Measurements from ENCODE around the gene CHDH.

The CHDH gene

DNA sequence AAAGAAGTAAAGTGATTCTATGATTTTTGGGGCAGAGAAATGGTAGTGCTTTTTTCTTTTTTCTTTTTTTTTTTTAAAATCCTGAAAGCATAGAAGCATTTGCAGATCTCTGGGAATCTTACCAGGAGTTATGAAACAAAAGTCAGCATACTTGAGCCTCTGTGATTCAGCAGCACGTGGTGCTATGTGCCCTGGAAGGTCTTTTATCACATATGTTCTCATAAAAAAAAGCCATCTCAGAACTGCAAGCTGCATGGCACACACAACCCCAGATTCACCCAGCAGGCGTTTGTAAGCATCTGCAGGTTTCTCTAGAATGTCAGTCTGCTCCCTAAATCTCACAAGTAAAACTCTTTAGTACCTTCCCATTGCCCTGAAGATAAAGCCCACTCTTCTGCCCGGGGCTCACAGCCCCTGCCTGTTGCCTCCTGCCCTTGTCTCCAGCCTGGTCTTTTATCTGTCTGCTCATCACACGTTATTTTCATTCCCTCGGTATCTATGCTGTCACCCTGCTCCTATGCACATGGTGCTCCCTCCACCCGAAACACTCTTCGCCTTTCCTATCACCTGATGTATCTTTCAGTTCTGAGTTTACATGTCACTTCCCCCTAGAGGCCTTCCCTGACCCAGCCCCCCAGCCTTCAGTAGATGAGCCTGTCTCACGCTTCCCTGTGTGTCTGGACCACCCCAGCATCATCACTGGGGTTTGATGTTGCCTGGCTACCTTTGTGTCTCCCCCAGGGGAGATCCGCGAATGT, 72.4 kb downstream of the CHDH start:
- TF ChIP-seq, protein P1, sequence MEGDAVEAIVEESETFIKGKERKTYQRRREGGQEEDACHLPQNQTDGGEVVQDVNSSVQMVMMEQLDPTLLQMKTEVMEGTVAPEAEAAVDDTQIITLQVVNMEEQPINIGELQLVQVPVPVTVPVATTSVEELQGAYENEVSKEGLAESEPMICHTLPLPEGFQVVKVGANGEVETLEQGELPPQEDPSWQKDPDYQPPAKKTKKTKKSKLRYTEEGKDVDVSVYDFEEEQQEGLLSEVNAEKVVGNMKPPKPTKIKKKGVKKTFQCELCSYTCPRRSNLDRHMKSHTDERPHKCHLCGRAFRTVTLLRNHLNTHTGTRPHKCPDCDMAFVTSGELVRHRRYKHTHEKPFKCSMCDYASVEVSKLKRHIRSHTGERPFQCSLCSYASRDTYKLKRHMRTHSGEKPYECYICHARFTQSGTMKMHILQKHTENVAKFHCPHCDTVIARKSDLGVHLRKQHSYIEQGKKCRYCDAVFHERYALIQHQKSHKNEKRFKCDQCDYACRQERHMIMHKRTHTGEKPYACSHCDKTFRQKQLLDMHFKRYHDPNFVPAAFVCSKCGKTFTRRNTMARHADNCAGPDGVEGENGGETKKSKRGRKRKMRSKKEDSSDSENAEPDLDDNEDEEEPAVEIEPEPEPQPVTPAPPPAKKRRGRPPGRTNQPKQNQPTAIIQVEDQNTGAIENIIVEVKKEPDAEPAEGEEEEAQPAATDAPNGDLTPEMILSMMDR (conservative IDR thresholded peaks at IDR 0.05; ENCODE audit: control insufficient read depth, insufficient read depth, low read depth, low read length): no peak
- H3K4me3 ChIP-seq (ENCODE audit: control insufficient read depth, low read depth, low read length): no peak overlapping the region
- peak; percentile 89 for DNase-seq (ENCODE audit: low read depth)

DNA sequence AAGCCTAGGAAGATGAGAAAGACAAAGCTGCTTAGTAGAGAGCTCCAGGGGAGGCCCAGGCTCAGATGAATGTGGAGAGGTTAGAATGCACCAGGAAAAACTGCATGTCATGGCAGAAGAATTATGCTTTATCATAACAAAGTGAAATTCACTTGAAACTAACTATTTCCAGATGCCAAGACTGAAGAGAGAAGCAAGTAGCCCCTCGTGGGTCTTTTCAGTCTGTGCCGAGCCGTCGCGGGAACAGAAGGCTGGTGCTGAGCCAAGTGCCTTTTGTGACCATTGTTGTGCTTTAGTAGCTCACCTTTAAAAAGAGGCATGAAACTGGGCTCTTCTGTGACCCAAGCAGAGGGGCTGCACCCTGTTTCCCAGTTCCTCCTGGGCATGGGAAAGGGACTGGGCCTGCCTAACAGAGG, 73.2 kb downstream of the CHDH start:
- H3K4me3 ChIP-seq (ENCODE audit: control insufficient read depth, low read depth, low read length): no peak overlapping the region
- TF ChIP-seq, protein P1 (conservative IDR thresholded peaks at IDR 0.05; ENCODE audit: control insufficient read depth, insufficient read depth, low read depth, low read length): no peak
- peak; percentile 16 for DNase-seq (ENCODE audit: low read depth)

DNA sequence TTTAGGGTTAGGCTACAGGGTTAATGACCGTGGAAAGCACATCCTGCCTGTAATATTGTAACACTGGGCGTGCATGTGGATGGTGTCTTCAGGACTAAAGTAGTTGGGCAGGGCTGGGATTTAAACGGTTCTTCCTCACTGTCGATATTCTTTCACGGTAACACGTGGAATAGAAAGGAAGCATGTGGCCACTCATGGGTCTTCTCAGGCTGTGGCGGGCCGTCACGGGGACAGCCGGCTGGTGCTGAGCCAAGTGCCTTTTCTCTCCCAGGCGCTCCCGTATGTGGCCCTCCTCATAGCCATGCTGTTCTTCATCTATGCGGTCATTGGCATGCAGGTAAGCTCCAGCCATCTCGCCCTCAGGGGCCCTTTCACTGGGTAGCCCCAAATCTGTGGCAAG, 73.7 kb downstream of the CHDH start:
- H3K4me3 ChIP-seq (ENCODE audit: control insufficient read depth, low read depth, low read length): no peak overlapping the region
- TF ChIP-seq, protein P1 (conservative IDR thresholded peaks at IDR 0.05; ENCODE audit: control insufficient read depth, insufficient read depth, low read depth, low read length): no peak
- no peak for DNase-seq (ENCODE audit: low read depth)

DNA sequence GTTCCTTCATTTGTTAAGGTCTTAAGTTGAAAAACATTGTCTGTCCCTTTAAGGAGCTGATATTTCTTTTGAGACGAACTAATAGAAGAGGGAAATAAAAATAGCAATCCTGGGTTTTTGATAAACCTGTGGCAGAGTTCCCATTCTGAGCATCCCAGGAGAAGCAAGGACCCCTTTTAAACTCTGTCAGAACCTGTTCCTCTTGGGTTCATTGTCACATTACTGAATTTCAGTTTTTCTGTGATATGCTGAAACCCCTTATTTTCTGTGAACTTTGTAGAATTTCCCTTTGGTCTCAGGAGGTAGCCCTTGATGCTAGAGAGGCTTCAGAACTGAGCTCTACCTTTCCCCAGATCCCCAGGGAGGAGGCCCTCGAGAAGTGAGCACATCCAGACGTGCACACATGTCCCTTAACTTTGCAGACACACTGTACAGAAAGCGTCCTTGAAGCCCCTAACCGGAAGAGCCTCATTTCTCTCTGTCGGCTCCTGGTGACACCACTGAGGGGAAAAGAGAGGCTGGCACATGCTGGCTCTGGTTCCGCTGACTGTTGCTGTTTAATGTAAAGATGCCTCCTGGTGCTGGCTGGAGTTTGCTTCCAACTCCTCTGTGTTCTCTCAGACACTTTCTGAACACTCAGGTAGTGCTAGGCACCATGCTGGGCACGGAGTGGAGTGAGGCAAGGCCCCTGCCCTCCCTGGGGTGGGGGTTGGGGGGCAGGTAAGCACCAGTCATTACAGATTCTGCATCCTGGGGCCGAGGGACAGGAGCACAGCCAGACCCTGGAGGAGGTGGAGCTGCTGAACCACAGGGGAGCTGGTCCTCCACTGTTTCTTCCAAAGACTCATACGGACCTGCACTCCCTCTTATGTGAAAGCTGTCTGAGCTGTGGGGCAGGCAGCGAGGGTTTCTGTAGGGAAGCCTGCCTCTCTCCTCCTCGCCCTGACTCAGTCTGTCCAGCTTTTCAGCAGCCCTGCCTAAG, 77.5 kb downstream of the CHDH start:
- DNase-seq (ENCODE audit: low read depth): no peak
- no peak overlapping the region for H3K4me3 ChIP-seq (ENCODE audit: control insufficient read depth, low read depth, low read length)

DNA sequence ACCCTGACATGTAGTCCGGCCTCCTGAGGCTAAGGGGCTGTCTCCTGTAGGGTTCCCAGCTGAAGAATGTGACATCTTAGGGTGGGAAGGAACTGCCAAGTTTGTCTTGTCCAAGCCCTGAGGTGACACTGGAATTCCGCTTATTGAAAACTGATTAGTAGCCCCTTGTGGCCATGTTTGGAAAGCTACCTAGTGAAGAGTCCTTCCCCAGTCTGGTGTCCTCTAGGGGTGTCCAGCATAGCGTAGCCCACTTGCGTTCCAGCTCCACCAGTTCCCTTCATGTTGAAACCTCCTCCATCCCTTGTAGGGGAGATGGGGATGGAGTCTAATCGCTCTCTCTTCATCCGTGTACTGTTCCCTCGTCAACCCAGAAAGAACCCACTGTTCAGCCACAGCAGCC, 79.5 kb downstream of the CHDH start:
- DNase-seq (ENCODE audit: low read depth): no peak
- TF ChIP-seq, protein P1 (conservative IDR thresholded peaks at IDR 0.05; ENCODE audit: control insufficient read depth, insufficient read depth, low read depth, low read length): no peak
- H3K4me3 ChIP-seq (ENCODE audit: control insufficient read depth, low read depth, low read length): no peak overlapping the region

More for the DNA sequence above, 77.5 kb downstream of the CHDH start:
- TF ChIP-seq, protein P1 (conservative IDR thresholded peaks at IDR 0.05; ENCODE audit: control insufficient read depth, insufficient read depth, low read depth, low read length): no peak

DNA sequence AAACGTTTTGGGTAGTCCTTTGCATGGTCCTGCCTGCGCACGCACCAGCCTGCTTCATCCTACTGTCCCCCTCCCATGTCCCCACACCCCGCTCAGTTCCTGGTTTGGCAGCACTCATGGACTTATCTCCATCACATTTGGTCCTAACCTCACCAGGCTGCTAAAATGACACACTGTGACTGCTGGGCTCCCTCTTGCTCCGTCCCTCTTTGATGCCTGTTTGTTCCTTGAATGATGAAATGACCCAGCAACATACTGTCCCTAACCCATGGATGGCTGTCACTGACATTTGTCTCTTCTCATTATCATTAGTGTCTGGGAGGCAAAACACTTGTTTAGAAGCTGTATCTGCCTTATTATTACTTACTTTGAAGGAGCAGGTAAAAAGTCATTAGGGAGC, 80.5 kb downstream of the CHDH start:
- H3K4me3 ChIP-seq (ENCODE audit: control insufficient read depth, low read depth, low read length): no peak overlapping the region
- TF ChIP-seq, protein P1 (conservative IDR thresholded peaks at IDR 0.05; ENCODE audit: control insufficient read depth, insufficient read depth, low read depth, low read length): no peak

More for the DNA sequence above, 80.5 kb downstream of the CHDH start:
- no peak for DNase-seq (ENCODE audit: low read depth)
